Measurements from ENCODE around the gene NAA50. TPM values are rescaled to one million over a fixed set of nuclear protein-coding genes. Genes with fewer than 3 reads are reported as not detected.

Gene NAA50
- total RNA-seq, 1 donor from 2014 or later: 208 TPM

DNA sequence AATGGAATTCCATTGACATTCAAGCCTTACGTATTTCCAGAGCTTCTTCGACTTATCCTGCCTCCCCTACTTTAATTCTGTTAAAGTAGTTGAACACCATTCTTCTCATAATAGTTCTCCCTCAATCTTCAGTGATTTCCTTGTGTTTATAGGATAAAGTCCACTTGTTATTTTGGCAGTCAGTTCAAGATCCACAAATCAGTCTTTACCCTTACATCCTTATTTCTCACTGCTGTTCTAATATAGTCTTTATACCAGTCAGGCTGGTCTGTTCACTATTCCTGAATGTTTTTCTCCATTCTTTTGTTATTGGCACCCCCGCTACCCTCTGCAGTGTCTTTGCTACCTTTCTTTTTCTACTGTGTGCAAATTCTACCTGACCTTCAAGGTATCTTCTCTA, 30.5 kb upstream of the NAA50 start:
- Histone ChIP-seq H3K27me3 (no peaks in the 10 kb centered on the region), H3K27ac (no peak overlapping the region), H3F3A (ENCODE audit: low read depth) (no peaks in the 10 kb centered on the region), H2AFZ (replicated peaks) (no peak overlapping the region), H3K4me3 (no peak overlapping the region), H3K36me3 (no peaks in the 10 kb centered on the region), H3K9me3 (ENCODE audit: low read depth) (no peaks in the 10 kb centered on the region), H3K79me2 (ENCODE audit: low read depth) (peaks cover 6% of the 10 kb centered on the region), H3K4me2 (no peak overlapping the region), H4K20me1 (ENCODE audit: low read depth) (no peaks in the 10 kb centered on the region), H3K4me1 (no peaks in the 10 kb centered on the region), H3K9ac (no peak overlapping the region)
- Mint-ChIP-seq H3K27me3 (ENCODE audit: insufficient read depth, low read depth) (no peaks in the 10 kb centered on the region), H3K4me1 (peaks cover 5% of the 10 kb centered on the region), H3K9me3 (no peaks in the 10 kb centered on the region), H3K4me3 (no peak overlapping the region), H3K36me3 (no peaks in the 10 kb centered on the region), H3K27ac (no peak overlapping the region)
- DNase-seq (ENCODE audit: low spot score): no peak
- TF ChIP-seq, protein P1, sequence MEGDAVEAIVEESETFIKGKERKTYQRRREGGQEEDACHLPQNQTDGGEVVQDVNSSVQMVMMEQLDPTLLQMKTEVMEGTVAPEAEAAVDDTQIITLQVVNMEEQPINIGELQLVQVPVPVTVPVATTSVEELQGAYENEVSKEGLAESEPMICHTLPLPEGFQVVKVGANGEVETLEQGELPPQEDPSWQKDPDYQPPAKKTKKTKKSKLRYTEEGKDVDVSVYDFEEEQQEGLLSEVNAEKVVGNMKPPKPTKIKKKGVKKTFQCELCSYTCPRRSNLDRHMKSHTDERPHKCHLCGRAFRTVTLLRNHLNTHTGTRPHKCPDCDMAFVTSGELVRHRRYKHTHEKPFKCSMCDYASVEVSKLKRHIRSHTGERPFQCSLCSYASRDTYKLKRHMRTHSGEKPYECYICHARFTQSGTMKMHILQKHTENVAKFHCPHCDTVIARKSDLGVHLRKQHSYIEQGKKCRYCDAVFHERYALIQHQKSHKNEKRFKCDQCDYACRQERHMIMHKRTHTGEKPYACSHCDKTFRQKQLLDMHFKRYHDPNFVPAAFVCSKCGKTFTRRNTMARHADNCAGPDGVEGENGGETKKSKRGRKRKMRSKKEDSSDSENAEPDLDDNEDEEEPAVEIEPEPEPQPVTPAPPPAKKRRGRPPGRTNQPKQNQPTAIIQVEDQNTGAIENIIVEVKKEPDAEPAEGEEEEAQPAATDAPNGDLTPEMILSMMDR (IDR thresholded peaks at IDR 0.05): no peak
- TF ChIP-seq EZH2 (IDR thresholded peaks at IDR 0.05) (no peak), EZH2phosphoT487 (IDR thresholded peaks at IDR 0.05) (no peak)

DNA sequence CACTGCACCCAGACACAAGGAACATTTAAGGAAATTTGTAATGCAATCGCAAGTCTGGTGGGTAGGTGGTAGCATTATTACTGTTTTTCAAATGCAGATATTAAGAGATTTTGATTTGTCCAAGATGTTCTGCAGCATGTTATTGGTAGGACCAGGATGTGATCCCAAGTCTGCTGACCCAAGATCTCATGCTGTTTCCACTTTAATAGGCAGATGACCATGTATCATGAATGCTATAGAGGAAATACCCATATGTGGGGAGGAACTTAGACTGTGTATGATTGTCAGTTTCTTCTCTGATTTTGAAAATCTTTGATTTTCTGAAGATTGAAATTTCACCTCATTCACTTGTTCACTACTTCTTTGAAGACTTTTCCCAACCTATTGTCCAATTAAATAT, 29.5 kb upstream of the NAA50 start:
- Histone ChIP-seq H3K36me3 (no peaks in the 10 kb centered on the region), H3K4me1 (no peaks in the 10 kb centered on the region), H4K20me1 (ENCODE audit: low read depth) (no peaks in the 10 kb centered on the region), H3K27ac (no peak overlapping the region), H3K79me2 (ENCODE audit: low read depth) (peaks cover 6% of the 10 kb centered on the region), H3K9ac (no peak overlapping the region), H2AFZ (replicated peaks) (no peak overlapping the region), H3K27me3 (no peaks in the 10 kb centered on the region), H3K4me3 (no peak overlapping the region), H3F3A (ENCODE audit: low read depth) (no peaks in the 10 kb centered on the region), H3K9me3 (ENCODE audit: low read depth) (no peaks in the 10 kb centered on the region), H3K4me2 (no peak overlapping the region)
- Mint-ChIP-seq H3K4me1 (peaks cover 5% of the 10 kb centered on the region), H3K9me3 (no peaks in the 10 kb centered on the region), H3K27ac (no peak overlapping the region), H3K27me3 (ENCODE audit: insufficient read depth, low read depth) (no peaks in the 10 kb centered on the region), H3K36me3 (no peaks in the 10 kb centered on the region), H3K4me3 (no peak overlapping the region)
- TF ChIP-seq EZH2phosphoT487 (IDR thresholded peaks at IDR 0.05) (no peak), EZH2 (IDR thresholded peaks at IDR 0.05) (no peak)
- TF ChIP-seq, protein P1 (IDR thresholded peaks at IDR 0.05): no peak
- DNase-seq (ENCODE audit: low spot score): no peak

DNA sequence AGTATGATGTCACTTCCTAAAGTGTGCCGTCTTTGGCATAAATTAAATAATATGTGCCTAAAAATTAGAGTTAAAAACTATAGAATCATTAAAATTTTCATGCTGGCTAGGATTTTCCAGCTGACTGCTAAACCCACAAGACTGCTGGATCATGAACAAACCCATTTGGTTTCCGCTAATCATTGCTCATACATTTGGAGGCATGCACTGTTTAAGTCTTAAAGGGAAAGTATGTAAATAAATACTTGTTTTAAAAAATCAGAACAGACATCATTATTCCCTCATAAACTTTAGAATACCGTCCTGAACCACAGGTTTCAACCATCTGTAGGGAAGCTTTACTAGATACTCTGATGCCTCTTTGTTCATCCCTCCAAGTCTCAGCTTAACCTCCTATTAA, 27.3 kb upstream of the NAA50 start:
- no peaks in the 10 kb centered on the region for H3K9me3 Mint-ChIP-seq
- no peak overlapping the region for H3K9ac ChIP-seq
- no peak overlapping the region for H3K4me3 ChIP-seq
- H3K4me2 ChIP-seq: no peak overlapping the region
- no peak overlapping the region for H2AFZ ChIP-seq (replicated peaks)
- DNase-seq (ENCODE audit: low spot score): no peak
- peaks cover 6% of the 10 kb centered on the region for H3K79me2 ChIP-seq (ENCODE audit: low read depth)
- H3K36me3 Mint-ChIP-seq: no peaks in the 10 kb centered on the region
- H3K27me3 Mint-ChIP-seq (ENCODE audit: insufficient read depth, low read depth): no peaks in the 10 kb centered on the region
- H3K27ac Mint-ChIP-seq: no peak overlapping the region
- H3K36me3 ChIP-seq: no peaks in the 10 kb centered on the region
- no peaks in the 10 kb centered on the region for H3K9me3 ChIP-seq (ENCODE audit: low read depth)
- TF ChIP-seq EZH2 (IDR thresholded peaks at IDR 0.05): no peak
- TF ChIP-seq, protein P1 (IDR thresholded peaks at IDR 0.05): no peak
- no peak for TF ChIP-seq EZH2phosphoT487 (IDR thresholded peaks at IDR 0.05)
- no peak overlapping the region for H3K4me3 Mint-ChIP-seq
- no peaks in the 10 kb centered on the region for H3K4me1 ChIP-seq
- no peaks in the 10 kb centered on the region for H3F3A ChIP-seq (ENCODE audit: low read depth)
- peaks cover 5% of the 10 kb centered on the region for H3K4me1 Mint-ChIP-seq
- no peak overlapping the region for H3K27ac ChIP-seq
- H3K27me3 ChIP-seq: no peaks in the 10 kb centered on the region
- H4K20me1 ChIP-seq (ENCODE audit: low read depth): no peaks in the 10 kb centered on the region
